ENCODE data around the gene PCARE.

PCARE gene

GRCh38 chr2:29015701-29016470, 58.4 kb downstream of the PCARE start:
- in situ Hi-C loops (cut with MboI; ENCODE audit: low sequenced_read_pairs, unreplicated experiment): no loop called here
- no peak for TF ChIP-seq CTCF (IDR thresholded peaks at IDR 0.05; ENCODE audit: borderline replicate concordance, control extremely low read depth, extremely low read depth, insufficient read depth, missing control alignments)
- DNase-seq (ENCODE audit: low spot score): no peak

GRCh38 chr2:29014811-29015421, 59.4 kb downstream of the PCARE start:
- TF ChIP-seq CTCF (IDR thresholded peaks at IDR 0.05; ENCODE audit: borderline replicate concordance, control extremely low read depth, extremely low read depth, insufficient read depth, missing control alignments): no peak
- in situ Hi-C loops (cut with MboI; ENCODE audit: low sequenced_read_pairs, unreplicated experiment): no loop called here
- DNase-seq (ENCODE audit: low spot score): no peak

GRCh38 chr2:29014331-29014730, 60.0 kb downstream of the PCARE start:
- no peak for TF ChIP-seq CTCF (IDR thresholded peaks at IDR 0.05; ENCODE audit: borderline replicate concordance, control extremely low read depth, extremely low read depth, insufficient read depth, missing control alignments)
- in situ Hi-C loops (cut with MboI; ENCODE audit: low sequenced_read_pairs, unreplicated experiment): no loop called here
- no peak for DNase-seq (ENCODE audit: low spot score)

- no peak for TF ChIP-seq CTCF (IDR thresholded peaks at IDR 0.05; ENCODE audit: borderline replicate concordance, control extremely low read depth, extremely low read depth, insufficient read depth, missing control alignments)
- in situ Hi-C loops (cut with MboI; ENCODE audit: low sequenced_read_pairs, unreplicated experiment): no loop called here
- no peak for DNase-seq (ENCODE audit: low spot score)
These were observed 61.1 kb downstream of the PCARE start for GRCh38 chr2:29013057-29013780.

GRCh38 chr2:29012211-29012681, 62.1 kb downstream of the PCARE start:
- DNase-seq (ENCODE audit: low spot score): no peak
- no peak for TF ChIP-seq CTCF (IDR thresholded peaks at IDR 0.05; ENCODE audit: borderline replicate concordance, control extremely low read depth, extremely low read depth, insufficient read depth, missing control alignments)
- in situ Hi-C loops (cut with MboI; ENCODE audit: low sequenced_read_pairs, unreplicated experiment): no loop called here

Data from GM13976 (cell line).